ENCODE results near the gene CAMSAP1. TPM values are rescaled to one million over a fixed set of nuclear protein-coding genes. Genes with fewer than 3 reads are reported as not detected.

The CAMSAP1 gene
- total RNA-seq, 1 experiment from 2014 or later, result 24.8 TPM

DNA sequence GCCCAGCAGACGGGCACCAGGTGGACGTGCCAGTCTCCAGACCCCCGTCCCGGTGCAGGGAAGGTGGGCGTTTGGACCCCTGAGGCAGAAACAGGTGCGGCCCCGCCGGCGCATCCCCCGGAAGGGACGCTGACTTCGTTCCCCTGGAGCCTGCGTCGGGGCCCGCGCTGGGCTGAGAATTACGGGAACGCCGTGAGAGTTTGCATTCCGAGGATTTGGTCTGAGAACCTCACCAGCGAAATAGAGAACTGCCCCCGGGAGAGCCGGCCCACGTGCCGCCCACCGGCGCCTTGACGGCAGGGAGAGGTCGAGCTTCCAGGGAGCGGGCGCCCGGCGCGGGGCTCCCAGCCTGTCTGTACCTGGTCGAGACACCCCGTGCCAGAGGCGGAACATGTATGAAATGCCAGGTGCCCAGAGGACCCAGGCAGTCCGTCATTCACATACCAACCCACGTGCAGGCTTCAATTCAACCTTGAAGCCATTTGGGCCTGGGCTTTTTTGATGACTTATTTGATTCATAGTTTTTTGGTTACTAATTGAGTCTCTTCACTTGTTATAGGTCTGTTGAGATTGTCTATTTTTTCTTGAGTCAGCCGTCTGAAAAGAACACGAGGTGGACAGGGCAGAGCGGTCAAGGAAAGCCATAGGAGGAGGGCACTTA is 877 bp upstream of the CAMSAP1 start:
- H3K27me3 ChIP-seq (ENCODE audit: control insufficient read depth, insufficient read depth, low read length), result no peaks in the 10 kb centered on the region
- peaks cover 12% of the 10 kb centered on the region for H3K4me1 ChIP-seq (ENCODE audit: control insufficient read depth, insufficient read depth, low read length)
- POLR2A ChIA-PET, result interaction anchor here (0.6 to 0.7 kb wide), 2 partner anchors 189 to 252 kb away, joined by 3 to 8 read pairs; no protein-coding TSS in a partner anchor
- H3K36me3 ChIP-seq (ENCODE audit: control insufficient read depth, insufficient read depth, low read length), result no peaks in the 10 kb centered on the region
- peaks cover 6% of the 10 kb centered on the region; the same call in 1 of the 2 replicates for H3K9me3 ChIP-seq (ENCODE audit: control insufficient read depth, insufficient read depth, low read depth, low read length)
- H3K4me3 ChIP-seq (ENCODE audit: low read depth in 2 of 2, low read length in 2 of 2), result peak overlapping the region; percentile 59 to 64
- TF ChIP-seq SIN3A (IDR thresholded peaks at IDR 0.05; ENCODE audit: borderline replicate concordance, insufficient read depth, low read depth, low read length) (no peak), TCF7L2 (IDR thresholded peaks at IDR 0.05; ENCODE audit: low read depth, low read length) (no peak), POLR2AphosphoS5 (IDR thresholded peaks at IDR 0.05; ENCODE audit: low read depth, low read length) (no peak; the same call in 1 of the 2 replicates)
- TF ChIP-seq, protein P1, sequence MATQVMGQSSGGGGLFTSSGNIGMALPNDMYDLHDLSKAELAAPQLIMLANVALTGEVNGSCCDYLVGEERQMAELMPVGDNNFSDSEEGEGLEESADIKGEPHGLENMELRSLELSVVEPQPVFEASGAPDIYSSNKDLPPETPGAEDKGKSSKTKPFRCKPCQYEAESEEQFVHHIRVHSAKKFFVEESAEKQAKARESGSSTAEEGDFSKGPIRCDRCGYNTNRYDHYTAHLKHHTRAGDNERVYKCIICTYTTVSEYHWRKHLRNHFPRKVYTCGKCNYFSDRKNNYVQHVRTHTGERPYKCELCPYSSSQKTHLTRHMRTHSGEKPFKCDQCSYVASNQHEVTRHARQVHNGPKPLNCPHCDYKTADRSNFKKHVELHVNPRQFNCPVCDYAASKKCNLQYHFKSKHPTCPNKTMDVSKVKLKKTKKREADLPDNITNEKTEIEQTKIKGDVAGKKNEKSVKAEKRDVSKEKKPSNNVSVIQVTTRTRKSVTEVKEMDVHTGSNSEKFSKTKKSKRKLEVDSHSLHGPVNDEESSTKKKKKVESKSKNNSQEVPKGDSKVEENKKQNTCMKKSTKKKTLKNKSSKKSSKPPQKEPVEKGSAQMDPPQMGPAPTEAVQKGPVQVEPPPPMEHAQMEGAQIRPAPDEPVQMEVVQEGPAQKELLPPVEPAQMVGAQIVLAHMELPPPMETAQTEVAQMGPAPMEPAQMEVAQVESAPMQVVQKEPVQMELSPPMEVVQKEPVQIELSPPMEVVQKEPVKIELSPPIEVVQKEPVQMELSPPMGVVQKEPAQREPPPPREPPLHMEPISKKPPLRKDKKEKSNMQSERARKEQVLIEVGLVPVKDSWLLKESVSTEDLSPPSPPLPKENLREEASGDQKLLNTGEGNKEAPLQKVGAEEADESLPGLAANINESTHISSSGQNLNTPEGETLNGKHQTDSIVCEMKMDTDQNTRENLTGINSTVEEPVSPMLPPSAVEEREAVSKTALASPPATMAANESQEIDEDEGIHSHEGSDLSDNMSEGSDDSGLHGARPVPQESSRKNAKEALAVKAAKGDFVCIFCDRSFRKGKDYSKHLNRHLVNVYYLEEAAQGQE (IDR thresholded peaks at IDR 0.05; ENCODE audit: insufficient read depth in 1 of 2, low read depth in 2 of 2, low read length in 1 of 2), result no peak
- TF ChIP-seq, protein P2, sequence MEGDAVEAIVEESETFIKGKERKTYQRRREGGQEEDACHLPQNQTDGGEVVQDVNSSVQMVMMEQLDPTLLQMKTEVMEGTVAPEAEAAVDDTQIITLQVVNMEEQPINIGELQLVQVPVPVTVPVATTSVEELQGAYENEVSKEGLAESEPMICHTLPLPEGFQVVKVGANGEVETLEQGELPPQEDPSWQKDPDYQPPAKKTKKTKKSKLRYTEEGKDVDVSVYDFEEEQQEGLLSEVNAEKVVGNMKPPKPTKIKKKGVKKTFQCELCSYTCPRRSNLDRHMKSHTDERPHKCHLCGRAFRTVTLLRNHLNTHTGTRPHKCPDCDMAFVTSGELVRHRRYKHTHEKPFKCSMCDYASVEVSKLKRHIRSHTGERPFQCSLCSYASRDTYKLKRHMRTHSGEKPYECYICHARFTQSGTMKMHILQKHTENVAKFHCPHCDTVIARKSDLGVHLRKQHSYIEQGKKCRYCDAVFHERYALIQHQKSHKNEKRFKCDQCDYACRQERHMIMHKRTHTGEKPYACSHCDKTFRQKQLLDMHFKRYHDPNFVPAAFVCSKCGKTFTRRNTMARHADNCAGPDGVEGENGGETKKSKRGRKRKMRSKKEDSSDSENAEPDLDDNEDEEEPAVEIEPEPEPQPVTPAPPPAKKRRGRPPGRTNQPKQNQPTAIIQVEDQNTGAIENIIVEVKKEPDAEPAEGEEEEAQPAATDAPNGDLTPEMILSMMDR (IDR thresholded peaks at IDR 0.05), result no peak
- intact Hi-C loops (cut with micrococcal nuclease; ENCODE audit: unreplicated experiment), result no loop called here
- CTCF ChIA-PET, result interaction anchor here (0.6 kb wide), 1 partner anchor 632 kb away, joined by 5 read pairs; no protein-coding TSS in a partner anchor
- DNase-seq (ENCODE audit: low read depth, low spot score) (no peak), ATAC-seq (peak; percentile 2)
- in situ Hi-C loops (cut with HindIII; ENCODE audit: low pct_unique_long_range_greater_than_20kb, low sequenced_read_pairs), result no loop called here
- peak overlapping the region; percentile 70 for H3K27ac ChIP-seq (ENCODE audit: low read length)
- no TSS peak for BruUV-seq (replicated peaks)

- TF ChIP-seq TCF7L2 (IDR thresholded peaks at IDR 0.05; ENCODE audit: low read depth, low read length), result peak; percentile 22; the same call in 1 of the 2 replicates
- TF ChIP-seq, protein P1 (IDR thresholded peaks at IDR 0.05; ENCODE audit: insufficient read depth in 1 of 2, low read depth in 2 of 2, low read length in 1 of 2), result no peak
- Histone ChIP-seq H3K27me3 (ENCODE audit: control insufficient read depth, insufficient read depth, low read length) (no peaks in the 10 kb centered on the region), H3K4me1 (ENCODE audit: control insufficient read depth, insufficient read depth, low read length) (peaks cover 12% of the 10 kb centered on the region), H3K27ac (ENCODE audit: low read length) (no peak overlapping the region), H3K36me3 (ENCODE audit: control insufficient read depth, insufficient read depth, low read length) (no peaks in the 10 kb centered on the region), H3K4me3 (ENCODE audit: low read depth in 2 of 2, low read length in 2 of 2) (peak overlapping the region; percentile 34 to 56; a peak in 3 of 4 replicates), H3K9me3 (ENCODE audit: control insufficient read depth, insufficient read depth, low read depth, low read length) (peaks cover 3% of the 10 kb centered on the region; the same call in 1 of the 2 replicates)
- no peak for DNase-seq (ENCODE audit: low read depth, low spot score)
- intact Hi-C loops (cut with micrococcal nuclease; ENCODE audit: unreplicated experiment), result no loop called here
- peak; percentile 42 for ATAC-seq
- BruUV-seq (replicated peaks), result no TSS peak
- ChIA-PET POLR2A (interaction anchor here (0.6 kb wide), 2 partner anchors 10 to 102 kb away, joined by 4 to 5 read pairs; no protein-coding TSS in a partner anchor), CTCF (interaction anchor here (0.7 kb wide), 1 partner anchor 52 kb away, joined by 5 read pairs; no protein-coding TSS in a partner anchor)
- in situ Hi-C loops (cut with HindIII; ENCODE audit: low pct_unique_long_range_greater_than_20kb, low sequenced_read_pairs), result no loop called here
Observed at GRCh38 chr9:135907006-135907430, 328 bp downstream of the CAMSAP1 start.
